GM12891 (cell line): ENCODE measurements around the gene MET.

Experiments
- POLR2A ChIP-seq: IDR thresholded peaks from 2 replicates; pipeline ENCODE4 v1.6.1; 2011; ENCODE audit warnings: low read depth, low read length, control low read depth
- POLR2AphosphoS5 ChIP-seq: IDR thresholded peaks from 2 replicates; pipeline ENCODE4 v1.6.1; 2011; ENCODE audit warnings: low read depth, low read length, control low read depth
- POU2F2 ChIP-seq: IDR thresholded peaks from 2 replicates; pipeline ENCODE4 v1.6.1; 2011; ENCODE audit warnings: low read depth, mild to moderate bottlenecking, control low read depth, low read length, moderate library complexity
- SPI1 ChIP-seq: IDR thresholded peaks from 2 replicates; pipeline ENCODE4 v1.6.1; 2011; ENCODE audit warnings: low read depth, low read length, control low read depth
- TAF1 ChIP-seq: IDR thresholded peaks from 2 replicates; pipeline ENCODE4 v1.6.1; 2011; ENCODE audit warnings: low read depth, low read length, control low read depth

DNA sequence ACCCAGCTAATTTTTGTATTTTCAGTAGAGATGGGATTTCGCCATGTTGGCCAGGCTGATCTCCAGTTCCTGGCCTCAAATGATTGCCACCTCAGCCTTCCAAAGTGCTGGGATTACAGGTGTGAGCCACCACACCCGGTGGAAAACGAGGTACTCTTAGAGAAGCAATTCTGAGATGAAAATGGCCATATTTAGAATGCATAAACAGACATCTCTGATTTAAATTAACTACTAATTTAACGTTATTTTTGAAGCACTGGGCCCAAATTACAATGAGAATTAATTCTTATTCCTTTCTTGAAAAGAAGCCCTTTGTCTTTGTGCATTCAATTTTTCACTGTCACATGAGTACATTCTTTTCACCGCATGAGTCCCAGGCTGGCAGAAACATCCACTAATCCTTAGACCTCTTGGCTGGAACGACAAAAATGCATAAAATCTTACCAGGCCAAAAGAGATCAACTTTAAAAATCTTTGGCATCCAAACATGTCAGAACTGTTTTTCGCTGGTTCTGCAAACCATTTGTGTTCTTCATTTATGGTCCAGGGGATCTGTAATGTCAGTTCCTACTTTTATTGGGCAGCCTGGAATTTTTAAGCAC, 130.2 kb downstream of the MET start:
- TF ChIP-seq POLR2A (no peak), TAF1 (no peak), POLR2AphosphoS5 (no peak), SPI1 (no peak), POU2F2 (no peak)
